GM23338 (cell line): Measurements from ENCODE around the gene KLK7. TPM values are rescaled to one million over a fixed set of nuclear protein-coding genes. Genes with fewer than 3 reads are reported as not detected.

ENCODE experiments used
- ATAC-seq: fragments of 200-7000 bp; cut with Tn5 transposase; 3 replicates; pipeline ENCODE4 v1.9.1; 2020
- DNase-seq: peaks from one replicate; pipeline ENCODE4 v3.0.0-alpha.2; 2015; ENCODE audit warnings: low spot score
- H2AFZ ChIP-seq: fragments of 200-600 bp; sonication (generic); 2 replicates; pipeline ENCODE4 v1.8.0; 2016; ENCODE audit warnings: antibody characterized with exemption, mild to moderate bottlenecking, moderate library complexity
- H3F3A ChIP-seq: fragments of 200-600 bp; sonication (generic); replicated peaks from 2 replicates; pipeline ENCODE4 v1.8.0; 2017; ENCODE audit warnings: antibody characterized with exemption, mixed run types, low read depth
- H3K27ac ChIP-seq: fragments of 200-600 bp; sonication (generic); 2 replicates; pipeline ENCODE4 v1.6.1; 2016; ENCODE audit warnings: low read depth
- H3K27me3 ChIP-seq: fragments of 200-600 bp; sonication (generic); 2 replicates; pipeline ENCODE4 v1.8.0; 2016; ENCODE audit warnings: mild to moderate bottlenecking, mixed run types, moderate library complexity; ENCODE audit not compliant: insufficient read depth
- H3K36me3 ChIP-seq: fragments of 200-600 bp; sonication (generic); 2 replicates; pipeline ENCODE4 v1.8.0; 2016; ENCODE audit warnings: mild to moderate bottlenecking; ENCODE audit not compliant: insufficient read depth
- H3K4me1 ChIP-seq: fragments of 200-600 bp; sonication (generic); 2 replicates; pipeline ENCODE4 v1.8.0; 2016; ENCODE audit warnings: mild to moderate bottlenecking, moderate library complexity; ENCODE audit not compliant: insufficient read depth
- H3K4me2 ChIP-seq: fragments of 200-600 bp; sonication (generic); 2 replicates; pipeline ENCODE4 v1.7.1; 2017; ENCODE audit warnings: mixed run types
- H3K4me3 ChIP-seq: fragments of 200-600 bp; sonication (generic); 2 replicates; pipeline ENCODE4 v1.6.1; 2016; ENCODE audit warnings: mixed run types
- H3K79me2 ChIP-seq: fragments of 200-600 bp; sonication (generic); replicated peaks from 2 replicates; pipeline ENCODE4 v1.8.0; 2017; ENCODE audit warnings: mild to moderate bottlenecking; ENCODE audit not compliant: insufficient read depth
- H3K9me2 ChIP-seq: fragments of 200-600 bp; sonication (generic); 2 replicates; pipeline ENCODE4 v1.8.0; 2017; ENCODE audit not compliant: insufficient read depth
- H4K20me1 ChIP-seq: fragments of 200-600 bp; sonication (generic); replicated peaks from 2 replicates; pipeline ENCODE4 v1.8.0; 2017; ENCODE audit warnings: mild to moderate bottlenecking; ENCODE audit not compliant: insufficient read depth
- H3K27ac Mint-ChIP-seq: 2 replicates; pipeline ENCODE4 v1.8.0; 2020; ENCODE audit warnings: inconsistent platforms, mild to moderate bottlenecking, moderate library complexity, mixed read lengths
- H3K27me3 Mint-ChIP-seq: 3 replicates; pipeline ENCODE4 v1.8.0; 2022; ENCODE audit warnings: low read depth, mild to moderate bottlenecking, moderate library complexity, mixed read lengths, inconsistent platforms; ENCODE audit not compliant: insufficient read depth, poor library complexity
- H3K36me3 Mint-ChIP-seq: 3 replicates; pipeline ENCODE4 v1.8.0; 2021; ENCODE audit warnings: low read depth, mild to moderate bottlenecking, inconsistent platforms, moderate library complexity, mixed read lengths
- H3K4me1 Mint-ChIP-seq: 3 replicates; pipeline ENCODE4 v1.8.0; 2020; ENCODE audit warnings: mild to moderate bottlenecking, inconsistent platforms, mixed read lengths
- H3K4me3 Mint-ChIP-seq: 3 replicates; pipeline ENCODE4 v1.8.0; 2021; ENCODE audit warnings: moderate library complexity, mild to moderate bottlenecking, inconsistent platforms, mixed read lengths
- H3K9me3 Mint-ChIP-seq: 3 replicates; pipeline ENCODE4 v1.8.0; 2020; ENCODE audit warnings: moderate library complexity, mild to moderate bottlenecking, inconsistent platforms, mixed read lengths
- CTCF ChIP-seq, 2 experiments: fragments of 200-600 bp in 1 of 2; sonication (generic) in 1 of 2; conservative IDR thresholded peaks; 2 replicates each; pipeline versions ENCODE4 v1.5.1 to v1.6.1; 2016 to 2017; ENCODE audit warnings: antibody characterized with exemption in 2 of 2, low read depth in 2 of 2, mild to moderate bottlenecking in 2 of 2, moderate library complexity in 1 of 2
- EZH2 ChIP-seq: fragments of 200-600 bp; sonication (generic); IDR thresholded peaks from one replicate; pipeline ENCODE4 v1.8.0; 2017; ENCODE audit warnings: antibody characterized with exemption, mild to moderate bottlenecking, low read depth; ENCODE audit not compliant: unreplicated experiment
- EZH2phosphoT487 ChIP-seq: fragments of 200-600 bp; sonication (generic); IDR thresholded peaks from one replicate; pipeline ENCODE4 v1.8.1; 2018; ENCODE audit warnings: antibody characterized with exemption; ENCODE audit not compliant: unreplicated experiment
- JUNB ChIP-seq: IDR thresholded peaks from one replicate; pipeline ENCODE4 v1.6.1; 2016; ENCODE audit warnings: antibody characterized with exemption; ENCODE audit not compliant: unreplicated experiment
- NANOG ChIP-seq: IDR thresholded peaks from 2 replicates; pipeline ENCODE4 v1.6.1; 2016; ENCODE audit warnings: antibody characterized with exemption, borderline replicate concordance
- POLR2AphosphoS5 ChIP-seq: IDR thresholded peaks from 2 replicates; pipeline ENCODE4 v1.6.1; 2016; ENCODE audit warnings: antibody characterized with exemption, low read depth
- STAT1 ChIP-seq: IDR thresholded peaks from one replicate; pipeline ENCODE4 v1.6.1; 2016; ENCODE audit warnings: antibody characterized with exemption; ENCODE audit not compliant: unreplicated experiment
- ZNF114 ChIP-seq: fragments of 250-450 bp; sonication (Bioruptor Pico); IDR thresholded peaks from 2 replicates; pipeline ENCODE4 v1.5.0; 2020; ENCODE audit warnings: mild to moderate bottlenecking, moderate library complexity
- ZNF331 ChIP-seq: fragments of 250-450 bp; sonication (Bioruptor Pico); IDR thresholded peaks from 2 replicates; pipeline ENCODE4 v1.5.0; 2020; ENCODE audit warnings: low read depth, mild to moderate bottlenecking, moderate library complexity
- ZNF462 ChIP-seq: fragments of 250-450 bp; sonication (Bioruptor Pico); IDR thresholded peaks from 2 replicates; pipeline ENCODE4 v1.5.0; 2020; ENCODE audit warnings: mild to moderate bottlenecking, moderate library complexity
- polyA plus RNA-seq: library from polyadenylated mRNA; unstranded; fragments of >200 nt; fragmentation: Nextera tagmentation; extraction: Ambion mirVana; gene quantifications from 2 replicates; pipeline ENCODE4 v1.2.1, GENCODE V29; 2016
- total RNA-seq: library from RNA; depleted of rRNA; stranded (reverse); fragments of >200 nt; shearing (Covaris generic); gene quantifications from 2 replicates; pipeline ENCODE4 v1.2.3, GENCODE V29; 2014
- TF ChIP-seq, protein P1 (sequence below): IDR thresholded peaks from one replicate; pipeline ENCODE4 v1.6.1; 2018; ENCODE audit warnings: antibody characterized with exemption; ENCODE audit not compliant: unreplicated experiment

The KLK7 gene
- total and polyA plus RNA-seq, 2 experiments from 2014 or later = 1.1 to 1.4 TPM

DNA sequence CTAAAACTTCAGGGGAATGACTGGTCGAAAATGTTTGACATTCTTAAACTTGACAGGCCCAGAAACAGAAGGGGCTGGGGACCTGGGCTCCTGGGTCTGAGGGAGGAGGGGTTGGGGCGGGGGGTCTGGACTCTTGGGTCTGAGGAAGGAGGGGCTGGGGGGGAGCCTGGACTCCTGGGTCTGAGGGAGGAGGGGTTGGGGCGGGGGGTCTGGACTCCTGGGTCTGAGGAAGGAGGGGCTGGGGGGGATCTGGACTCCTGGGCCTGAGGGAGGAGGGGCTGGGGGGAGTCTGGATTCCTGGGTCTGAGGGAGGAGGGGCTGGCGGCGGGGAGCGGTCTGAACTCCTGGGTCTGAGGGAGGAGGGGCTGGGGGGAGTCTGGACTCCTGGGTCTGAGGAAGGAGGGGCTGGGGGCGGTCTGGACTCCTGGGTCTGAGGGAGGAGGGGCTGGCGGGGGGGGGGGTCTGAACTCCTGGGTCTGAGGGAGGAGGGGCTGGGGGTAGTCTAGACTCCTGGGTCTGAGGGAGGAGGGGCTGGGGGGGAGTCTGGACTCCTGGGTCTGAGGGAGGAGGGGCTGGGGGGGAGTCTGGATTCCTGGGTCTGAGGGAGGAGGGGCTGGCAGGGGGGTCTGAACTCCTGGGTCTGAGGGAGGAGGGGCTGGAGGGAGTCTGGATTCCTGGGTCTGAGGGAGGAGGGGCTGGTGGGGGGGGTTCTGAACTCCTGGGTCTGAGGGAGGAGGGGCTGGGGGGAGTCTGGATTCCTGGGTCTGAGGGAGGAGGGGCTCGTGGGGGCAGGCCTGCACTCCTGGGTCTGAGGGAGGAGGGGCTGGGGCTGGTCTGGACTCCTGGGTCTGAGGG, 8.8 kb downstream of the KLK7 start:
- Histone ChIP-seq H3K36me3 (no peaks in the 10 kb centered on the region), H3F3A (no peaks in the 10 kb centered on the region), H3K79me2 (no peaks in the 10 kb centered on the region), H3K27ac (no peak overlapping the region), H3K4me2 (no peak overlapping the region), H3K4me3 (no peak overlapping the region), H4K20me1 (no peaks in the 10 kb centered on the region), H2AFZ (no peak overlapping the region), H3K9me2 (no peaks in the 10 kb centered on the region), H3K27me3 (no peaks in the 10 kb centered on the region), H3K4me1 (peaks cover 16% of the 10 kb centered on the region)
- H3K27ac Mint-ChIP-seq = no peak overlapping the region
- H3K4me3 Mint-ChIP-seq = no peak overlapping the region
- no peaks in the 10 kb centered on the region for H3K36me3 Mint-ChIP-seq
- H3K9me3 Mint-ChIP-seq = no peaks in the 10 kb centered on the region; the same call in 2 of the 3 replicates
- H3K4me1 Mint-ChIP-seq = peaks cover 36% of the 10 kb centered on the region
- no peak for ATAC-seq
- H3K27me3 Mint-ChIP-seq = peaks cover 6% of the 10 kb centered on the region
- TF ChIP-seq ZNF114 (CRISPR knock-in tag) (no peak), JUNB (no peak), EZH2phosphoT487 (no peak), POLR2AphosphoS5 (no peak), NANOG (no peak), ZNF331 (CRISPR knock-in tag) (no peak), CTCF (conservative IDR thresholded peaks at IDR 0.05; ENCODE audit: low read depth in 2 of 2) (no peak), STAT1 (no peak), ZNF462 (CRISPR knock-in tag) (no peak), EZH2 (no peak)
- TF ChIP-seq, protein P1, sequence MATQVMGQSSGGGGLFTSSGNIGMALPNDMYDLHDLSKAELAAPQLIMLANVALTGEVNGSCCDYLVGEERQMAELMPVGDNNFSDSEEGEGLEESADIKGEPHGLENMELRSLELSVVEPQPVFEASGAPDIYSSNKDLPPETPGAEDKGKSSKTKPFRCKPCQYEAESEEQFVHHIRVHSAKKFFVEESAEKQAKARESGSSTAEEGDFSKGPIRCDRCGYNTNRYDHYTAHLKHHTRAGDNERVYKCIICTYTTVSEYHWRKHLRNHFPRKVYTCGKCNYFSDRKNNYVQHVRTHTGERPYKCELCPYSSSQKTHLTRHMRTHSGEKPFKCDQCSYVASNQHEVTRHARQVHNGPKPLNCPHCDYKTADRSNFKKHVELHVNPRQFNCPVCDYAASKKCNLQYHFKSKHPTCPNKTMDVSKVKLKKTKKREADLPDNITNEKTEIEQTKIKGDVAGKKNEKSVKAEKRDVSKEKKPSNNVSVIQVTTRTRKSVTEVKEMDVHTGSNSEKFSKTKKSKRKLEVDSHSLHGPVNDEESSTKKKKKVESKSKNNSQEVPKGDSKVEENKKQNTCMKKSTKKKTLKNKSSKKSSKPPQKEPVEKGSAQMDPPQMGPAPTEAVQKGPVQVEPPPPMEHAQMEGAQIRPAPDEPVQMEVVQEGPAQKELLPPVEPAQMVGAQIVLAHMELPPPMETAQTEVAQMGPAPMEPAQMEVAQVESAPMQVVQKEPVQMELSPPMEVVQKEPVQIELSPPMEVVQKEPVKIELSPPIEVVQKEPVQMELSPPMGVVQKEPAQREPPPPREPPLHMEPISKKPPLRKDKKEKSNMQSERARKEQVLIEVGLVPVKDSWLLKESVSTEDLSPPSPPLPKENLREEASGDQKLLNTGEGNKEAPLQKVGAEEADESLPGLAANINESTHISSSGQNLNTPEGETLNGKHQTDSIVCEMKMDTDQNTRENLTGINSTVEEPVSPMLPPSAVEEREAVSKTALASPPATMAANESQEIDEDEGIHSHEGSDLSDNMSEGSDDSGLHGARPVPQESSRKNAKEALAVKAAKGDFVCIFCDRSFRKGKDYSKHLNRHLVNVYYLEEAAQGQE = no peak
- DNase-seq = no peak
